GM18868 (cell line): Measurements from ENCODE around the gene PPARD.
"Not testable (repeated sequence)": the region's sequence is repeated elsewhere in the genome, so short reads cannot be mapped to it uniquely, and the experiment has no call there.

ENCODE experiments used
- ATAC-seq: cut with Tn5 transposase; IDR thresholded peaks from one replicate; pipeline ENCODE4 v1.9.1; 2021; ENCODE audit warnings: mild to moderate bottlenecking, moderate library complexity; ENCODE audit not compliant: unreplicated experiment

Gene PPARD

GRCh38 chr6:35403544-35404442 is 61.4 kb downstream of the PPARD start:
- no peak for ATAC-seq

GRCh38 chr6:35406711-35407485 is 64.5 kb downstream of the PPARD start:
- no peak for ATAC-seq

- no peak for ATAC-seq
These were observed 66.9 kb downstream of the PPARD start for GRCh38 chr6:35409245-35409644.

GRCh38 chr6:35410131-35410530 is 67.8 kb downstream of the PPARD start:
- no peak for ATAC-seq

GRCh38 chr6:35411066-35411465 is 68.7 kb downstream of the PPARD start:
- no peak for ATAC-seq

- no peak for ATAC-seq
These were observed 69.7 kb downstream of the PPARD start for GRCh38 chr6:35412102-35412501.

GRCh38 chr6:35413911-35414310 is 71.6 kb downstream of the PPARD start:
- ATAC-seq: no peak

- ATAC-seq: peak; percentile 40
These were observed 72.9 kb downstream of the PPARD start for GRCh38 chr6:35415065-35415891.

- no peak for ATAC-seq
These were observed 75.8 kb downstream of the PPARD start for GRCh38 chr6:35417979-35418661.

- no peak for ATAC-seq
These were observed 77.1 kb downstream of the PPARD start for GRCh38 chr6:35419417-35419816.

- ATAC-seq: no peak
These were observed 77.6 kb downstream of the PPARD start for GRCh38 chr6:35419961-35420360.

GRCh38 chr6:35425284-35425683 is 82.9 kb downstream of the PPARD start:
- ATAC-seq: no peak

GRCh38 chr6:35426074-35426473 is 83.7 kb downstream of the PPARD start:
- ATAC-seq: no peak

GRCh38 chr6:35427435-35427834 is 85.1 kb downstream of the PPARD start:
- no peak for ATAC-seq

GRCh38 chr6:35427851-35428321 is 85.5 kb downstream of the PPARD start:
- ATAC-seq: no peak

- no peak for ATAC-seq
These were observed 86.2 kb downstream of the PPARD start for GRCh38 chr6:35428421-35429149.

- no peak for ATAC-seq
These were observed 87.1 kb downstream of the PPARD start for GRCh38 chr6:35429463-35429862.

GRCh38 chr6:35432291-35432690 is 89.9 kb downstream of the PPARD start:
- no peak for ATAC-seq

GRCh38 chr6:35432702-35433101 is 90.3 kb downstream of the PPARD start:
- not testable (repeated sequence) for ATAC-seq
